ENCODE data around the gene SAMD13.

DNA sequence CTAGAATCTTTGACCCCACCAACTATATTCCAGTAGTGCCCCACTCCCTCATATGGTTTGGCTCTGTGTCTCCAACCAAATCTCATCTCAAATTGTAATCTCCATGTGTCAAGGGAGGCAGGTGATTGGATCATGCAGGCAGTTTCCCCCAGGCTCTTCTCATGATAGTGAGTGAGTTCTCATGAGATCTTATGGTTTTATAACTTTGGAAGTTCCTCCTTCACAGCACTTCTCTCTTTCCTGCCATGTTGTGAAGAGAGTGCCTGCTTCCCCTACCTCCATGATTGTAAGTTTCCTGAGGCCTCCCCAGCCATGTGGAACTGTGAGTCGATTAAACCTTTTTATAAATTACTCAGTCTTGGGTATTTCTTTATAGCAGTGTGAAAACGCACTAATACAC is 7.7 kb upstream of the SAMD13 start:
- no peak for TF ChIP-seq CTCF (IDR thresholded peaks at IDR 0.05; ENCODE audit: low read depth, low read length, poor library complexity, severe bottlenecking)
- no peak for TF ChIP-seq EZH2phosphoT487 (IDR thresholded peaks at IDR 0.05; ENCODE audit: borderline replicate concordance, low read length)
